Measurements from ENCODE around the gene SLC6A7.

SLC6A7 gene

GRCh38 chr5:150146235-150146634, 43.6 kb upstream of the SLC6A7 start:
- TF ChIP-seq, protein P1, sequence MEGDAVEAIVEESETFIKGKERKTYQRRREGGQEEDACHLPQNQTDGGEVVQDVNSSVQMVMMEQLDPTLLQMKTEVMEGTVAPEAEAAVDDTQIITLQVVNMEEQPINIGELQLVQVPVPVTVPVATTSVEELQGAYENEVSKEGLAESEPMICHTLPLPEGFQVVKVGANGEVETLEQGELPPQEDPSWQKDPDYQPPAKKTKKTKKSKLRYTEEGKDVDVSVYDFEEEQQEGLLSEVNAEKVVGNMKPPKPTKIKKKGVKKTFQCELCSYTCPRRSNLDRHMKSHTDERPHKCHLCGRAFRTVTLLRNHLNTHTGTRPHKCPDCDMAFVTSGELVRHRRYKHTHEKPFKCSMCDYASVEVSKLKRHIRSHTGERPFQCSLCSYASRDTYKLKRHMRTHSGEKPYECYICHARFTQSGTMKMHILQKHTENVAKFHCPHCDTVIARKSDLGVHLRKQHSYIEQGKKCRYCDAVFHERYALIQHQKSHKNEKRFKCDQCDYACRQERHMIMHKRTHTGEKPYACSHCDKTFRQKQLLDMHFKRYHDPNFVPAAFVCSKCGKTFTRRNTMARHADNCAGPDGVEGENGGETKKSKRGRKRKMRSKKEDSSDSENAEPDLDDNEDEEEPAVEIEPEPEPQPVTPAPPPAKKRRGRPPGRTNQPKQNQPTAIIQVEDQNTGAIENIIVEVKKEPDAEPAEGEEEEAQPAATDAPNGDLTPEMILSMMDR (IDR thresholded peaks at IDR 0.05) = no peak
- H3K4me3 ChIP-seq (ENCODE audit: low read depth, low read length) = no peak overlapping the region
- H3K9ac ChIP-seq = no peak overlapping the region
- no peak overlapping the region for H2AFZ ChIP-seq
- no peak overlapping the region for H3K4me2 ChIP-seq (ENCODE audit: low read length)
- H3K27me3 ChIP-seq (ENCODE audit: control insufficient read depth, insufficient read depth, low read length) = no peaks in the 10 kb centered on the region
- no peaks in the 10 kb centered on the region for H3K36me3 ChIP-seq (ENCODE audit: control insufficient read depth, insufficient read depth, low read length)
- H3K27ac ChIP-seq = no peak overlapping the region
- no peaks in the 10 kb centered on the region for H3K79me2 ChIP-seq
- H3K9me3 ChIP-seq (ENCODE audit: control insufficient read depth, low read length) = no peaks in the 10 kb centered on the region
- H3K4me1 ChIP-seq = no peaks in the 10 kb centered on the region

GRCh38 chr5:150146862-150147601, 42.8 kb upstream of the SLC6A7 start:
- H2AFZ ChIP-seq = no peak overlapping the region
- H3K9me3 ChIP-seq (ENCODE audit: control insufficient read depth, low read length) = no peaks in the 10 kb centered on the region
- no peak overlapping the region for H3K27ac ChIP-seq
- TF ChIP-seq, protein P1 (IDR thresholded peaks at IDR 0.05) = no peak
- no peak overlapping the region for H3K4me3 ChIP-seq (ENCODE audit: low read depth, low read length)
- H3K4me1 ChIP-seq = no peaks in the 10 kb centered on the region
- no peak overlapping the region for H3K9ac ChIP-seq
- H3K4me2 ChIP-seq (ENCODE audit: low read length) = no peak overlapping the region
- H3K27me3 ChIP-seq (ENCODE audit: control insufficient read depth, insufficient read depth, low read length) = no peaks in the 10 kb centered on the region
- H3K36me3 ChIP-seq (ENCODE audit: control insufficient read depth, insufficient read depth, low read length) = no peaks in the 10 kb centered on the region
- H3K79me2 ChIP-seq = no peaks in the 10 kb centered on the region

GRCh38 chr5:150147670-150148069, 42.2 kb upstream of the SLC6A7 start:
- no peak overlapping the region for H3K9ac ChIP-seq
- H3K4me2 ChIP-seq (ENCODE audit: low read length) = no peak overlapping the region
- no peaks in the 10 kb centered on the region for H3K4me1 ChIP-seq
- no peak overlapping the region for H3K4me3 ChIP-seq (ENCODE audit: low read depth, low read length)
- H3K79me2 ChIP-seq = no peaks in the 10 kb centered on the region
- no peaks in the 10 kb centered on the region for H3K27me3 ChIP-seq (ENCODE audit: control insufficient read depth, insufficient read depth, low read length)
- no peak overlapping the region for H3K27ac ChIP-seq
- no peaks in the 10 kb centered on the region for H3K36me3 ChIP-seq (ENCODE audit: control insufficient read depth, insufficient read depth, low read length)
- H2AFZ ChIP-seq = no peak overlapping the region
- H3K9me3 ChIP-seq (ENCODE audit: control insufficient read depth, low read length) = no peaks in the 10 kb centered on the region
- TF ChIP-seq, protein P1 (IDR thresholded peaks at IDR 0.05) = no peak

DNA sequence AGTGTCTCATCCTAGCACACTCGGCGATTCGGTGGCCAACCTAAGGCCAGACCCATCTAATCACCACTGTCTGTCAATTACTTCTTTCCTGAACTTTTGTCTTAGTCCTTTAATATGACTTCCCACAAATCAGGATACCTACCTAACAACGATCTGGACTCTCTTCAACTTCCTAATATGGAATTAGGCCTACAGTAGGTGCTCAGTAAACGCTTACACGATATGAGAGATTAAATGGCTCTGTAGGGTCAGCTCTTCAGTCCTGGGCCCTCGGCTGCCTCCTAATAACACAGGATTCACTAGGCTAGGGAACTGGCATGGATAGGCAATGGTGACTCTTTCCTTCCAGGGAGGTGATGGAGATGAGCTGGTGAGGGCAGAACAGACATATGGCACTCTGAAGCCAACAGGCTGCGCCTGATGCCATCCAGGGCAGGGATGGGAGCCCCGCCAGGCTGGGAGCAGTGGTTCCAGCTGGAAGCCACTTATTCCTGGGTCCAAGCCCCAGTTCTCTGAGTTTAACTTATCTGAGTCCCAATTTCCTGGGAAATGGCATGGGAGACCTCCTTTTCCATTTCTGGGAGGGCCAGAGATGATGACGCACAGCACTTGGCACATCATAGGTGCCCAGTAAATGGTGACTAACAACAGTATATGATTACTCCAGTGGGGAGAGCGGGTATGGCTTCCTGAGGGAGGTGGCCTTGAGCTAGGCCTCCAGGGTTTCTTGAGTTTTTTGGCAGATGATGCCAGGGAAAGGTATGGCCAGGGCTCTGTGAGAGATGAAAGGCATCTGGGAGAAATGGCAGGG, 41.5 kb upstream of the SLC6A7 start:
- H3K4me3 ChIP-seq (ENCODE audit: low read depth, low read length) = no peak overlapping the region
- H3K27ac ChIP-seq = peak overlapping the region; percentile 19
- H3K79me2 ChIP-seq = no peaks in the 10 kb centered on the region

More for the DNA sequence above, 41.5 kb upstream of the SLC6A7 start:
- TF ChIP-seq, protein P1 (IDR thresholded peaks at IDR 0.05) = no peak
- Histone ChIP-seq H3K36me3 (ENCODE audit: control insufficient read depth, insufficient read depth, low read length) (no peaks in the 10 kb centered on the region), H3K9ac (no peak overlapping the region), H2AFZ (no peak overlapping the region), H3K4me1 (no peaks in the 10 kb centered on the region), H3K27me3 (ENCODE audit: control insufficient read depth, insufficient read depth, low read length) (no peaks in the 10 kb centered on the region), H3K9me3 (ENCODE audit: control insufficient read depth, low read length) (no peaks in the 10 kb centered on the region), H3K4me2 (ENCODE audit: low read length) (no peak overlapping the region)

Data from parathyroid adenoma (tissue), 2 donors.